GM23338 (cell line): Measurements from ENCODE around the gene VPS4A.

Experiments used
- CREB1 ChIP-seq: fragments of 250-450 bp; sonication (Bioruptor Pico); IDR thresholded peaks from 2 replicates; pipeline ENCODE4 v1.5.0; 2020; ENCODE audit warnings: low read depth, mild to moderate bottlenecking, moderate library complexity
- EZH2 ChIP-seq: fragments of 200-600 bp; sonication (generic); IDR thresholded peaks from one replicate; pipeline ENCODE4 v1.8.0; 2017; ENCODE audit warnings: antibody characterized with exemption, mild to moderate bottlenecking, low read depth; ENCODE audit not compliant: unreplicated experiment
- TF ChIP-seq, protein P1 (sequence below), 2 experiments: fragments of 200-600 bp in 1 of 2; sonication (generic) in 1 of 2; conservative IDR thresholded peaks; 2 replicates each; pipeline versions ENCODE4 v1.5.1 to v1.6.1; 2016 to 2017; ENCODE audit warnings: antibody characterized with exemption in 2 of 2, low read depth in 2 of 2, mild to moderate bottlenecking in 2 of 2, moderate library complexity in 1 of 2
- TF ChIP-seq, protein P2 (sequence below): IDR thresholded peaks from 2 replicates; pipeline ENCODE4 v1.6.1; 2016; ENCODE audit warnings: antibody characterized with exemption
- TF ChIP-seq, protein P3 (sequence below): IDR thresholded peaks from one replicate; pipeline ENCODE4 v1.6.1; 2018; ENCODE audit warnings: antibody characterized with exemption; ENCODE audit not compliant: unreplicated experiment

DNA sequence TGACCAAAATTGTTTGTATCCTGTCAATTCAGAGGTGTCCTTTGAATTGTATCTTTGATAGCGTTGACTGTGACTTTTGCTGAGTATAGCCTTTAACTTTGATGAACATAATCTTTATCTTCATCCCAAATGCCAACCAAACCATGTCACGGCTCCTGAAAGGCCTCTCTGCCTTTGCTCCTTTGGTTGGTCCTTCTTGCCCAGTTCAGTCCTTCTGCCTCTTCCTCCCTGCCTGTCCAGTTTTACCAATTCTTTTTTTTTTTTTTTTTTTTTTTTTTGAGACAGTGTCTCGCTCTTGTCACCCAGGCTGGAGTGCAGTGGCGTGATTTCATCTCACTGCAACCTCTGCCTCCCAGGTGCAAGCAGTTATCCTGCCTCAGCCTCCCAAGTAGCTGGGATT, 12.9 kb upstream of the VPS4A start:
- TF ChIP-seq, protein P1, sequence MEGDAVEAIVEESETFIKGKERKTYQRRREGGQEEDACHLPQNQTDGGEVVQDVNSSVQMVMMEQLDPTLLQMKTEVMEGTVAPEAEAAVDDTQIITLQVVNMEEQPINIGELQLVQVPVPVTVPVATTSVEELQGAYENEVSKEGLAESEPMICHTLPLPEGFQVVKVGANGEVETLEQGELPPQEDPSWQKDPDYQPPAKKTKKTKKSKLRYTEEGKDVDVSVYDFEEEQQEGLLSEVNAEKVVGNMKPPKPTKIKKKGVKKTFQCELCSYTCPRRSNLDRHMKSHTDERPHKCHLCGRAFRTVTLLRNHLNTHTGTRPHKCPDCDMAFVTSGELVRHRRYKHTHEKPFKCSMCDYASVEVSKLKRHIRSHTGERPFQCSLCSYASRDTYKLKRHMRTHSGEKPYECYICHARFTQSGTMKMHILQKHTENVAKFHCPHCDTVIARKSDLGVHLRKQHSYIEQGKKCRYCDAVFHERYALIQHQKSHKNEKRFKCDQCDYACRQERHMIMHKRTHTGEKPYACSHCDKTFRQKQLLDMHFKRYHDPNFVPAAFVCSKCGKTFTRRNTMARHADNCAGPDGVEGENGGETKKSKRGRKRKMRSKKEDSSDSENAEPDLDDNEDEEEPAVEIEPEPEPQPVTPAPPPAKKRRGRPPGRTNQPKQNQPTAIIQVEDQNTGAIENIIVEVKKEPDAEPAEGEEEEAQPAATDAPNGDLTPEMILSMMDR (conservative IDR thresholded peaks at IDR 0.05; ENCODE audit: low read depth in 2 of 2) = no peak
- TF ChIP-seq EZH2 (no peak), CREB1 (CRISPR knock-in tag) (no peak)
- TF ChIP-seq, protein P2, sequence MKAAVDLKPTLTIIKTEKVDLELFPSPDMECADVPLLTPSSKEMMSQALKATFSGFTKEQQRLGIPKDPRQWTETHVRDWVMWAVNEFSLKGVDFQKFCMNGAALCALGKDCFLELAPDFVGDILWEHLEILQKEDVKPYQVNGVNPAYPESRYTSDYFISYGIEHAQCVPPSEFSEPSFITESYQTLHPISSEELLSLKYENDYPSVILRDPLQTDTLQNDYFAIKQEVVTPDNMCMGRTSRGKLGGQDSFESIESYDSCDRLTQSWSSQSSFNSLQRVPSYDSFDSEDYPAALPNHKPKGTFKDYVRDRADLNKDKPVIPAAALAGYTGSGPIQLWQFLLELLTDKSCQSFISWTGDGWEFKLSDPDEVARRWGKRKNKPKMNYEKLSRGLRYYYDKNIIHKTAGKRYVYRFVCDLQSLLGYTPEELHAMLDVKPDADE = no peak
- TF ChIP-seq, protein P3, sequence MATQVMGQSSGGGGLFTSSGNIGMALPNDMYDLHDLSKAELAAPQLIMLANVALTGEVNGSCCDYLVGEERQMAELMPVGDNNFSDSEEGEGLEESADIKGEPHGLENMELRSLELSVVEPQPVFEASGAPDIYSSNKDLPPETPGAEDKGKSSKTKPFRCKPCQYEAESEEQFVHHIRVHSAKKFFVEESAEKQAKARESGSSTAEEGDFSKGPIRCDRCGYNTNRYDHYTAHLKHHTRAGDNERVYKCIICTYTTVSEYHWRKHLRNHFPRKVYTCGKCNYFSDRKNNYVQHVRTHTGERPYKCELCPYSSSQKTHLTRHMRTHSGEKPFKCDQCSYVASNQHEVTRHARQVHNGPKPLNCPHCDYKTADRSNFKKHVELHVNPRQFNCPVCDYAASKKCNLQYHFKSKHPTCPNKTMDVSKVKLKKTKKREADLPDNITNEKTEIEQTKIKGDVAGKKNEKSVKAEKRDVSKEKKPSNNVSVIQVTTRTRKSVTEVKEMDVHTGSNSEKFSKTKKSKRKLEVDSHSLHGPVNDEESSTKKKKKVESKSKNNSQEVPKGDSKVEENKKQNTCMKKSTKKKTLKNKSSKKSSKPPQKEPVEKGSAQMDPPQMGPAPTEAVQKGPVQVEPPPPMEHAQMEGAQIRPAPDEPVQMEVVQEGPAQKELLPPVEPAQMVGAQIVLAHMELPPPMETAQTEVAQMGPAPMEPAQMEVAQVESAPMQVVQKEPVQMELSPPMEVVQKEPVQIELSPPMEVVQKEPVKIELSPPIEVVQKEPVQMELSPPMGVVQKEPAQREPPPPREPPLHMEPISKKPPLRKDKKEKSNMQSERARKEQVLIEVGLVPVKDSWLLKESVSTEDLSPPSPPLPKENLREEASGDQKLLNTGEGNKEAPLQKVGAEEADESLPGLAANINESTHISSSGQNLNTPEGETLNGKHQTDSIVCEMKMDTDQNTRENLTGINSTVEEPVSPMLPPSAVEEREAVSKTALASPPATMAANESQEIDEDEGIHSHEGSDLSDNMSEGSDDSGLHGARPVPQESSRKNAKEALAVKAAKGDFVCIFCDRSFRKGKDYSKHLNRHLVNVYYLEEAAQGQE = no peak
